ENCODE results near the gene GUCD1. TPM values are rescaled to one million over a fixed set of nuclear protein-coding genes. Genes with fewer than 3 reads are reported as not detected.

GUCD1 gene
- total and polyA plus RNA-seq, 10 of the 15 experiments (the other 5 are each of a cell fraction or from before 2014, with no cell fraction given) = 56.0 to 177 (median 88.2) TPM

- TF ChIP-seq ZNF622 (IDR thresholded peaks at IDR 0.05) (no peak), BCL11A (IDR thresholded peaks at IDR 0.05; ENCODE audit: low read depth, low read length) (no peak), ATF3 (IDR thresholded peaks at IDR 0.05; ENCODE audit: borderline replicate concordance, extremely low read depth, low read depth, low read length) (no peak), RUNX3 (IDR thresholded peaks at IDR 0.05; ENCODE audit: low read length) (no peak), RELB (IDR thresholded peaks at IDR 0.05; ENCODE audit: low read depth) (peak; percentile 40; the same call in 1 of the 2 replicates), IRF3 (IDR thresholded peaks at IDR 0.05) (no peak), HSF1 (IDR thresholded peaks at IDR 0.05; ENCODE audit: low read depth, low read length) (no peak), ATF2 (IDR thresholded peaks at IDR 0.05; ENCODE audit: low read length) (no peak), RAD51 (IDR thresholded peaks at IDR 0.05) (no peak), ZNF207 (IDR thresholded peaks at IDR 0.05; ENCODE audit: borderline replicate concordance) (no peak), TAF1 (IDR thresholded peaks at IDR 0.05; ENCODE audit: borderline replicate concordance, low read depth, low read length) (0 out of 2 replicates have a peak, but pooled peaks have one; percentile 8), HDAC2 (IDR thresholded peaks at IDR 0.05) (no peak), ZNF687 (IDR thresholded peaks at IDR 0.05) (peak; percentile 19; the same call in 1 of the 2 replicates), PKNOX1 (IDR thresholded peaks at IDR 0.05) (no peak), SUZ12 (IDR thresholded peaks at IDR 0.05; ENCODE audit: unreplicated experiment) (no peak), BACH1 (IDR thresholded peaks at IDR 0.05; ENCODE audit: borderline replicate concordance) (peak; percentile 70; the same call in 1 of the 2 replicates), PAX5 (IDR thresholded peaks at IDR 0.05; ENCODE audit: borderline replicate concordance, low read depth, low read length) (no peak), RAD21 (IDR thresholded peaks at IDR 0.05; ENCODE audit: insufficient read depth, low read depth, low read length) (no peak)
These were observed at the start of gene GUCD1 (continued) for GRCh38 chr22:24554313-24555164.

All from GM12878 (cell line).